MCF 10A (cell line): ENCODE measurements around the gene SGSM1. TPM values are rescaled to one million over a fixed set of nuclear protein-coding genes. Genes with fewer than 3 reads are reported as not detected.
A peak's percentile ranks its signal among the peaks of the same experiment; 100 is the strongest.

ENCODE experiments used
- BruUV-seq: library from RNA; stranded (reverse); fragments of 400-500 nt; replicated peaks from 2 replicates; lab custom pipeline; 2021; lab: Mats Ljungman, UMichigan
- CTCF ChIA-PET: fragments of 300-600 bp; sonication (Branson Sonifier 250); formaldehyde crosslinking; extraction: SDS; loops from one replicate; lab custom pipeline; 2021; ENCODE audit warnings: antibody characterized with exemption, inconsistent platforms; lab: Yijun Ruan, JAX
- POLR2A ChIA-PET: fragments of 300-600, 350-650 bp; sonication (Branson Sonifier 250); formaldehyde crosslinking; extraction: SDS; loops from one replicate; lab custom pipeline; 2020; ENCODE audit warnings: antibody characterized with exemption, inconsistent platforms; lab: Yijun Ruan, JAX
- DNase-seq: peaks from one replicate; pipeline ENCODE4 v3.0.0-alpha.2; 2018; ENCODE audit not compliant: unreplicated experiment
- H3K27ac Mint-ChIP-seq: one replicate; pipeline ENCODE4 v1.8.0; 2022; ENCODE audit warnings: mild to moderate bottlenecking, low read depth, mixed read lengths; ENCODE audit not compliant: unreplicated experiment
- H3K27me3 Mint-ChIP-seq: one replicate; pipeline ENCODE4 v1.8.0; 2022; ENCODE audit warnings: mixed read lengths; ENCODE audit not compliant: insufficient read depth, unreplicated experiment
- H3K36me3 Mint-ChIP-seq: one replicate; pipeline ENCODE4 v1.8.0; 2022; ENCODE audit warnings: mild to moderate bottlenecking, moderate library complexity, mixed read lengths; ENCODE audit not compliant: insufficient read depth, unreplicated experiment
- H3K4me1 Mint-ChIP-seq: one replicate; pipeline ENCODE4 v1.8.0; 2022; ENCODE audit warnings: mixed read lengths; ENCODE audit not compliant: insufficient read depth, unreplicated experiment
- H3K4me3 Mint-ChIP-seq: one replicate; pipeline ENCODE4 v1.8.0; 2022; ENCODE audit warnings: mild to moderate bottlenecking, moderate library complexity, mixed read lengths; ENCODE audit not compliant: unreplicated experiment
- H3K9me3 Mint-ChIP-seq: one replicate; pipeline ENCODE4 v1.8.0; 2022; ENCODE audit warnings: mixed read lengths; ENCODE audit not compliant: unreplicated experiment
- CTCF ChIP-seq: fragments of 200-600 bp; IDR thresholded peaks from one replicate; pipeline ENCODE4 v1.8.0; 2022; ENCODE audit warnings: antibody characterized with exemption, mild to moderate bottlenecking; ENCODE audit not compliant: unreplicated experiment
- intact Hi-C: fragments of 100-400 bp; cut with micrococcal nuclease; formaldehyde crosslinking; loops from 2 replicates; pipeline ENCODE4 v1.14.1; 2022
- total RNA-seq: library from RNA; stranded (reverse); gene quantifications from 2 replicates; pipeline ENCODE4 v1.2.3, GENCODE V29; 2022

Gene SGSM1
- total RNA-seq, 1 experiment from 2014 or later, result 0.14 TPM

- H3K36me3 Mint-ChIP-seq, result peaks cover 5% of the 10 kb centered on the region
- no peak overlapping the region for H3K27ac Mint-ChIP-seq
- DNase-seq, result no peak
- H3K27me3 Mint-ChIP-seq, result peaks cover 46% of the 10 kb centered on the region
- CTCF ChIA-PET, result interaction anchor here (0.5 kb wide), 1 partner anchor 98 kb away, joined by 3 read pairs; no protein-coding TSS in a partner anchor
- POLR2A ChIA-PET, result no interaction called here
- intact Hi-C loops, result no loop called here
- H3K4me3 Mint-ChIP-seq, result no peak overlapping the region
- no peak for TF ChIP-seq CTCF
- no peaks in the 10 kb centered on the region for H3K4me1 Mint-ChIP-seq
- H3K9me3 Mint-ChIP-seq, result no peaks in the 10 kb centered on the region
- BruUV-seq, result no TSS peak
Measured at GRCh38 chr22:24796860-24797259, 9.2 kb upstream of the SGSM1 start.

GRCh38 chr22:24801901-24802465, 4.0 kb upstream of the SGSM1 start:
- Mint-ChIP-seq H3K4me1 (no peaks in the 10 kb centered on the region), H3K36me3 (no peaks in the 10 kb centered on the region), H3K9me3 (no peaks in the 10 kb centered on the region), H3K4me3 (no peak overlapping the region), H3K27me3 (peaks cover 30% of the 10 kb centered on the region), H3K27ac (no peak overlapping the region)
- ChIA-PET CTCF (interaction anchor here (0.6 to 3.0 kb wide), 10 partner anchors 11 to 352 kb away, joined by 3 to 19 read pairs (median 6); partner anchors contain the start of gene PIWIL3), POLR2A (interaction anchor here (1.0 kb wide), 1 partner anchor 13 kb away, joined by 3 read pairs; no protein-coding TSS in a partner anchor)
- no TSS peak for BruUV-seq
- no peak for TF ChIP-seq CTCF
- intact Hi-C loops, result no loop called here
- DNase-seq, result no peak

- no peak overlapping the region for H3K4me3 Mint-ChIP-seq
- intact Hi-C loops, result no loop called here
Measured at GRCh38 chr22:24803064-24803542, 2.9 kb upstream of the SGSM1 start.

More at GRCh38 chr22:24803064-24803542, 2.9 kb upstream of the SGSM1 start:
- H3K36me3 Mint-ChIP-seq, result no peaks in the 10 kb centered on the region
- ChIA-PET POLR2A (no interaction called here), CTCF (interaction anchor here (0.6 to 3.0 kb wide), 22 partner anchors 10 to 1888 kb away, joined by 3 to 19 read pairs (median 5); partner anchors contain the start of genes GUCD1 and PIWIL3)
- no peaks in the 10 kb centered on the region for H3K9me3 Mint-ChIP-seq
- H3K27me3 Mint-ChIP-seq, result peaks cover 28% of the 10 kb centered on the region
- BruUV-seq, result no TSS peak
- H3K4me1 Mint-ChIP-seq, result no peaks in the 10 kb centered on the region
- peak; percentile 81 for TF ChIP-seq CTCF
- DNase-seq, result peak; percentile 54
- H3K27ac Mint-ChIP-seq, result no peak overlapping the region
